22Rv1 (cell line): ENCODE data around the gene SHISA6.

Experiments
- ZFX ChIP-seq: fragments of 450-650 bp; IDR thresholded peaks from 2 replicates; pipeline ENCODE4 v1.6.1; 2017; ENCODE audit warnings: antibody characterized with exemption, borderline replicate concordance
- TF ChIP-seq, protein P1 (sequence below): fragments of 450-650 bp; IDR thresholded peaks from 2 replicates; pipeline ENCODE4 v1.5.1; 2017; ENCODE audit warnings: mild to moderate bottlenecking

DNA sequence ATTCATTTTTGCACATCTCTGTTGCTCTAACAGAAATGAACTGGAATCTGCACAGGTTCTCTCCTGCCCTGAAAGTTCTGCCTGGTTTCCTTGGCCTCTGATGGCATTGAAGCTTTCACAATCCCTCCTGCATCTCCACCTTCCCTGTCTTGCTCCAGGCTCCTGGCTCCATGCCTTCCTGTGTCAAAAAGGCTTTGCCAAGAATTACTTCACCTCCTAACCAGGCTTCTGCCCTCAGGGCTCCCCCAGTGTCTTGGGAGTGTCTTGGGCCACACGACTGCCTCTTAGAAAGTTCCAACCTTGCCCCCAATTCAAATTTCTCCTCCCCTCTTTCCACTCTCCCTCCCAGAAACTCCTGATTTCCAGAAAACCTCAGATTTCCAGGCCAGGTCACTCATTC is 320.3 kb downstream of the SHISA6 start:
- TF ChIP-seq, protein P1, sequence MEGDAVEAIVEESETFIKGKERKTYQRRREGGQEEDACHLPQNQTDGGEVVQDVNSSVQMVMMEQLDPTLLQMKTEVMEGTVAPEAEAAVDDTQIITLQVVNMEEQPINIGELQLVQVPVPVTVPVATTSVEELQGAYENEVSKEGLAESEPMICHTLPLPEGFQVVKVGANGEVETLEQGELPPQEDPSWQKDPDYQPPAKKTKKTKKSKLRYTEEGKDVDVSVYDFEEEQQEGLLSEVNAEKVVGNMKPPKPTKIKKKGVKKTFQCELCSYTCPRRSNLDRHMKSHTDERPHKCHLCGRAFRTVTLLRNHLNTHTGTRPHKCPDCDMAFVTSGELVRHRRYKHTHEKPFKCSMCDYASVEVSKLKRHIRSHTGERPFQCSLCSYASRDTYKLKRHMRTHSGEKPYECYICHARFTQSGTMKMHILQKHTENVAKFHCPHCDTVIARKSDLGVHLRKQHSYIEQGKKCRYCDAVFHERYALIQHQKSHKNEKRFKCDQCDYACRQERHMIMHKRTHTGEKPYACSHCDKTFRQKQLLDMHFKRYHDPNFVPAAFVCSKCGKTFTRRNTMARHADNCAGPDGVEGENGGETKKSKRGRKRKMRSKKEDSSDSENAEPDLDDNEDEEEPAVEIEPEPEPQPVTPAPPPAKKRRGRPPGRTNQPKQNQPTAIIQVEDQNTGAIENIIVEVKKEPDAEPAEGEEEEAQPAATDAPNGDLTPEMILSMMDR, result no peak
- no peak for TF ChIP-seq ZFX
